Neuronal stem cell (in vitro differentiated cells): ENCODE measurements around the gene NADSYN1.
A peak's percentile ranks its signal among the peaks of the same experiment; 100 is the strongest.
"Not testable (repeated sequence)": the region's sequence is repeated elsewhere in the genome, so short reads cannot be mapped to it uniquely, and the experiment has no call there.

Experiments
- DNase-seq: peaks from one replicate; pipeline ENCODE4 v3.0.0-alpha.2; 2013; ENCODE audit warnings: low spot score
- H2AFZ ChIP-seq: one replicate; pipeline ENCODE4 v1.6.1; 2013; ENCODE audit warnings: mild to moderate bottlenecking, low read length, inconsistent platforms
- H2AK5ac ChIP-seq: 2 replicates; pipeline ENCODE4 v1.6.1; 2013; ENCODE audit warnings: low read depth, mild to moderate bottlenecking, inconsistent platforms, low read length, moderate library complexity, mixed read lengths
- H2BK120ac ChIP-seq: 2 replicates; pipeline ENCODE4 v1.6.1; 2013; ENCODE audit warnings: low read depth, mild to moderate bottlenecking, inconsistent platforms, low read length, moderate library complexity, mixed read lengths
- H2BK12ac ChIP-seq: one replicate; pipeline ENCODE4 v1.6.1; 2013; ENCODE audit warnings: low read length, inconsistent platforms
- H2BK15ac ChIP-seq: 2 replicates; pipeline ENCODE4 v1.6.1; 2013; ENCODE audit warnings: mild to moderate bottlenecking, low read length, inconsistent platforms, mixed read lengths
- H2BK5ac ChIP-seq: one replicate; pipeline ENCODE4 v1.6.1; 2013; ENCODE audit warnings: inconsistent platforms, mild to moderate bottlenecking, low read length, moderate library complexity
- H3K14ac ChIP-seq: one replicate; pipeline ENCODE4 v1.6.1; 2013; ENCODE audit warnings: low read length, inconsistent platforms
- H3K18ac ChIP-seq: 2 replicates; pipeline ENCODE4 v1.6.1; 2013; ENCODE audit warnings: low read length, inconsistent platforms
- H3K23ac ChIP-seq: 2 replicates; pipeline ENCODE4 v1.6.1; 2013; ENCODE audit warnings: low read depth, mild to moderate bottlenecking, mixed read lengths, low read length, inconsistent platforms; ENCODE audit not compliant: poor library complexity
- H3K27ac ChIP-seq: replicated peaks from 3 replicates; pipeline ENCODE4 v1.5.1; 2013; ENCODE audit warnings: low read length, inconsistent platforms
- H3K27me3 ChIP-seq, 3 experiments: 2 replicates each; pipeline ENCODE4 v1.6.1; 2013; ENCODE audit warnings: low read length in 3 of 3, mild to moderate bottlenecking in 2 of 3, inconsistent platforms in 1 of 3, low read depth in 1 of 3, mixed read lengths in 1 of 3, moderate library complexity in 1 of 3; ENCODE audit not compliant: control insufficient read depth in 3 of 3, insufficient read depth in 3 of 3
- H3K36me3 ChIP-seq, 2 donors: replicated peaks in 1 of 2; 2 replicates each; pipeline ENCODE4 v1.6.1; 2013; ENCODE audit warnings: low read length in 2 of 2; ENCODE audit not compliant: control insufficient read depth in 2 of 2, insufficient read depth in 2 of 2
- H3K4ac ChIP-seq: 2 replicates; pipeline ENCODE4 v1.6.1; 2013; ENCODE audit warnings: inconsistent platforms, mild to moderate bottlenecking, low read length, moderate library complexity
- H3K4me1 ChIP-seq, 2 donors: 1 replicate in 1 of 2; 2 replicates in 1 of 2; pipeline ENCODE4 v1.6.1; 2013; ENCODE audit warnings: low read length in 2 of 2, low read depth in 1 of 2; ENCODE audit not compliant: control insufficient read depth in 2 of 2, insufficient read depth in 1 of 2
- H3K4me2 ChIP-seq: one replicate; pipeline ENCODE4 v1.6.1; 2013; ENCODE audit warnings: mild to moderate bottlenecking, low read length, inconsistent platforms; ENCODE audit not compliant: insufficient read depth, poor library complexity, severe bottlenecking
- H3K4me3 ChIP-seq, 2 donors: 2 replicates each; pipeline ENCODE4 v1.5.1; 2013; ENCODE audit warnings: low read length in 2 of 2, mild to moderate bottlenecking in 2 of 2, inconsistent platforms in 1 of 2, moderate library complexity in 1 of 2
- H3K79me1 ChIP-seq: one replicate; pipeline ENCODE4 v1.6.1; 2013; ENCODE audit warnings: low read depth, mild to moderate bottlenecking, inconsistent platforms, low read length, moderate library complexity
- H3K9ac ChIP-seq: one replicate; pipeline ENCODE4 v1.6.1; 2013; ENCODE audit warnings: mild to moderate bottlenecking, low read depth, low read length, inconsistent platforms; ENCODE audit not compliant: poor library complexity
- H3K9me3 ChIP-seq, 2 donors: replicated peaks in 1 of 2; 2 replicates each; pipeline versions ENCODE3 to v1.6.1; 2013; ENCODE audit warnings: low read length in 2 of 2, mild to moderate bottlenecking in 2 of 2, inconsistent platforms in 1 of 2, low read depth in 1 of 2, mixed read lengths in 1 of 2, moderate library complexity in 1 of 2; ENCODE audit not compliant: control insufficient read depth in 2 of 2, insufficient read depth in 1 of 2
- H4K8ac ChIP-seq: one replicate; pipeline ENCODE4 v1.6.1; 2013; ENCODE audit warnings: low read depth, mild to moderate bottlenecking, inconsistent platforms, low read length, moderate library complexity
- H4K91ac ChIP-seq: one replicate; pipeline ENCODE4 v1.6.1; 2013; ENCODE audit warnings: low read length, low read depth, mild to moderate bottlenecking, inconsistent platforms; ENCODE audit not compliant: poor library complexity
- WGBS, 2 donors: extraction: QIAGEN DNeasy Blood & Tissue Kit; methylation state at CpG; one replicate each; pipeline ENCODE4 v1.1.7; 2013; ENCODE audit warnings: missing lambda C conversion rate in 2 of 2, mixed read lengths in 1 of 2; ENCODE audit not compliant: insufficient read length in 2 of 2, insufficient replicate concordance in 1 of 2; ENCODE audit errors: extremely low coverage in 2 of 2; 5-methylcytosine and 5-hydroxymethylcytosine counted together

The NADSYN1 gene

DNA sequence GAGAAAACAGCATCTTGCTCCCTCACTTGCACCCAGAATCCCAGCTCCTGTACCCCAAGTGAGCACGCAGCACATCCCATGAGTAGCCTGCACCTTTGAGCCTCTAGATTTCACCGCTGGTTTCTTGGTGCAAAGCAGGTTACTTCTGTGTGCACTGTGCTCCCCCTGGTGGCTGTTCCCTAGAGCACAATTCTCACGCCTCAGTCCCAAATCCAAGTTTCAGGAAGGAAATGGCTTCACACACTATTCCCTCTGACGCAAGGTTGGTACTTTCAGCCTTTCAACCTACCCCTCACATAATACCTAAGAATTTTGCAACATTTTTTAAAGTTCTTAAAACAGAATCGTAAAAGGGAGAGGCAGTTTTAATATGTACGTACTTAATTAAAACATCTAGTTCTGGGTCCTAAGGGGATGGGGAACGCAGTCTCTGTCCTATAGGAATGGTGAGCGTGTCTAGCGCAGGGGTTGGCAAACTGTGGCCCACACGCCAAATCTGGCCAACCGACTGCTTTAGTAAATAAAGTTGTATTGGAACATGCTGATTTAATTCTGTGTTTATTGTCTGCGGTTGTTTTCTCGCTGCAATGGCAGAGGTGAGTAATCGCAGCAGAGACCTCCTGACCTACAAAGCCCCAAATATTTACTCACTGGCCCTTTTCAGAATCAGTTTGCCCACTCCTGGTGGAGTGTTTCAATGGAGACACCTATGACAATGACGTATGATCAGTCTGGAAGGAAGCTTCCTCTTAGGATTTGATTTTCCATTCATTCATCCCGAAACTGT lies 32.4 kb upstream of the NADSYN1 start:
- H2BK12ac ChIP-seq = no peak overlapping the region
- peaks cover 0 to 11% (median 0%) of the 10 kb centered on the region in 3 experiments for H3K27me3 ChIP-seq
- H3K23ac ChIP-seq = no peak overlapping the region
- no peaks in the 10 kb centered on the region for H3K79me1 ChIP-seq
- no peak overlapping the region for H2BK120ac ChIP-seq
- no peak overlapping the region for H3K14ac ChIP-seq
- H3K36me3 ChIP-seq = no peaks in the 10 kb centered on the region
- H2BK15ac ChIP-seq = no peak overlapping the region
- H3K27ac ChIP-seq = no peak overlapping the region
- no peak overlapping the region for H2AFZ ChIP-seq
- no peak overlapping the region for H3K4ac ChIP-seq
- peak; percentile 37 for DNase-seq
- H3K4me2 ChIP-seq = no peak overlapping the region
- no peaks in the 10 kb centered on the region for H3K9me3 ChIP-seq
- no peak overlapping the region for H2AK5ac ChIP-seq
- no peak overlapping the region for H3K9ac ChIP-seq
- no peak overlapping the region for H2BK5ac ChIP-seq
- no peaks in the 10 kb centered on the region for H3K4me1 ChIP-seq
- no peak overlapping the region for H3K18ac ChIP-seq
- WGBS, 2 donors = no CpG with 5 or more reads among the region's 16 CpGs
- no peak overlapping the region for H4K8ac ChIP-seq
- H4K91ac ChIP-seq = no peak overlapping the region
- no peak overlapping the region for H3K4me3 ChIP-seq

DNA sequence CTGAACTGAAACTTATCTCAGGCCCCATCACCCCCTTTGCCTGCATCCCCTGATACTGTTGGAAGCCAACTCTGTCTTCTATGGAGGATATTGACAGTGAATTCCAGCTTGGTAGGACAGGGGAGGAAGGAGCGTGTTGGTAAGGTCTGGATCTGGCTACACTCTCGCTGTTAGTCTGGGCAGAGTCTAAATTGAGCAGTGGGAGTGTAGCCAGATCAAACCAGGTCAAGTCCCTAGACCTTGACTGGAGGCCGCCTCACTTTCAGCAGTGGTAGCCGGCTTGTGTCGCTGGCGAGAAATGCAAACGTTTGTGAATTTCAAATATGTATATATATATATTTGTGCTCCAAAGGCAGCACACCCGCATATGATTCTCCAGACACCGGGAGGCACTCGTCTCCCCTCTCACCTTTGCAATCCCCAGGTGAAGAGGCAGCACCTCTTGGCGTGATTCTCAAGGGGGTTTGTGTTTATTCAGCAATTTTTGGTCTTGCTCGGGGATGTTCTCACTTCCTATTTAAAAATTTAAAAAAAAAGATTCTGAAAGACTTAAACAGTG lies 31.5 kb upstream of the NADSYN1 start:
- H3K27me3 ChIP-seq = peaks cover 0 to 11% (median 0%) of the 10 kb centered on the region in 3 experiments
- no peaks in the 10 kb centered on the region for H3K36me3 ChIP-seq
- no peaks in the 10 kb centered on the region for H3K9me3 ChIP-seq
- no peak overlapping the region for H2AFZ ChIP-seq
- H3K9ac ChIP-seq = no peak overlapping the region
- H3K4me2 ChIP-seq = no peak overlapping the region
- H2BK15ac ChIP-seq = no peak overlapping the region
- H2BK120ac ChIP-seq = no peak overlapping the region
- H3K4ac ChIP-seq = no peak overlapping the region
- H3K18ac ChIP-seq = no peak overlapping the region
- H4K91ac ChIP-seq = no peak overlapping the region
- no peak overlapping the region for H3K4me3 ChIP-seq
- no peak overlapping the region for H4K8ac ChIP-seq
- WGBS, 2 donors = no CpG with 5 or more reads among the region's 12 CpGs
- no peak overlapping the region for H2AK5ac ChIP-seq
- H3K23ac ChIP-seq = no peak overlapping the region
- no peaks in the 10 kb centered on the region for H3K79me1 ChIP-seq
- DNase-seq = no peak
- H3K14ac ChIP-seq = no peak overlapping the region
- no peak overlapping the region for H3K27ac ChIP-seq
- no peaks in the 10 kb centered on the region for H3K4me1 ChIP-seq
- no peak overlapping the region for H2BK12ac ChIP-seq
- H2BK5ac ChIP-seq = no peak overlapping the region

DNA sequence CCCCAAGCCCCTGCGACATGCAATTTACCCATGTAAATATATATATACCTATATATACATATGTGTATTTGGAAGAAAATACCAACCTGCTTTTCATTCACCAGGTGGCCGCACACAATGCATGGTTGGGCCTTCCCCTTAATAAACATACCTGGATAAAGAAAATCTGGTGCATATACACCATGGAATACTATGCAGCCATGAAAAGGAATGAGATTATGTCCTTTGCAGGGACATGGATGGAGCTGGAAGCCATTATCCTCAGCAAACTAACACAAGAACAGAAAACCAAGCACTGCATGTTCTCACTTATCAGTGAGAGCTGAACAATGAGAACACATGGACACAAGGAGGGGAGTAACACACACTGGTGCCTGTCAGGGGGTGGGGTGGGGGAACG lies 30.7 kb upstream of the NADSYN1 start:
- H3K4me3 ChIP-seq, H3K14ac ChIP-seq, H3K4me1 ChIP-seq, H2BK12ac ChIP-seq, H2AK5ac ChIP-seq, H3K79me1 ChIP-seq, H3K23ac ChIP-seq, DNase-seq, H3K18ac ChIP-seq, H3K9me3 ChIP-seq, H3K27ac ChIP-seq, H4K91ac ChIP-seq, H2BK15ac ChIP-seq, H3K9ac ChIP-seq, H2BK120ac ChIP-seq, H3K4ac ChIP-seq, H3K4me2 ChIP-seq, H3K36me3 ChIP-seq, H2BK5ac ChIP-seq, H4K8ac ChIP-seq, H2AFZ ChIP-seq: not testable (repeated sequence)
- WGBS, 2 donors = no CpG with 5 or more reads among the region's 3 CpGs
- peaks cover 0 to 11% (median 0%) of the 10 kb centered on the region in 3 experiments for H3K27me3 ChIP-seq

DNA sequence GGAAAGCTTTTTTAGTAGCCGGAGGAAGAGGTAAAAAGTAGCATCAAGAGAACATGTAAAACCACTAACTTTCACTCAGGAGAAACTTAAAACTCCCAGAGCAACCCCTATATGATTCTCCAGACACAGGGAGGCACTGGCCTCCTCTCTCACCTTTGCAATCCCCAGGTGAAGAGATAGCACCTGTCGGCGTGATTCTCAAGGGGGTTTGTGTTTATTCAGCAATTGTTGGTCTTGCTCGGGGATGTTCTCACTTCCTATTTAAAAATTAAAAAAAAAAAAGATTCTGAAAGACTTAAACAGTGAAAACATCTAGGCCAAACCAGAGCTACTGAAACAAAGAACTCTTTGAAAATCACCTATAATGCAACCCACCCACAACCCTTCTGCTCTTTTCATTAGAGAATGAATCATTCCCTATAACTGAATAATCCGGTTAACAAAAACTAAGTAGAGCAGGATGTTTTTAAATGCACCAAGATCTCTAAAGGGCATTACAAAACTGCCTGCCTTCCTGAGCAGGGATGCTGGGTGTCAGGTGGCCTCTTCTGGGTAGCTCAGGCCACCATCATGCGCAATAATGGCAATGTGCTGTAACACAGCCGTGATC lies 29.7 kb upstream of the NADSYN1 start:
- Histone ChIP-seq H3K79me1 (no peaks in the 10 kb centered on the region), H4K91ac (no peak overlapping the region), H3K4ac (no peak overlapping the region), H3K18ac (peak overlapping the region; percentile 59), H3K4me2 (no peak overlapping the region), H3K14ac (no peak overlapping the region), H3K9ac (no peak overlapping the region), H3K36me3 (no peaks in the 10 kb centered on the region), H2BK5ac (no peak overlapping the region), H4K8ac (no peak overlapping the region), H3K4me1 (no peaks in the 10 kb centered on the region), H2BK120ac (no peak overlapping the region), H2AK5ac (no peak overlapping the region), H3K27me3 (peaks cover 0 to 5% (median 0%) of the 10 kb centered on the region in 3 experiments), H3K9me3 (peaks cover 0 to 5% of the 10 kb centered on the region in 2 donors), H2BK15ac (no peak overlapping the region), H2AFZ (no peak overlapping the region), H2BK12ac (no peak overlapping the region), H3K4me3 (no peak overlapping the region), H3K27ac (no peak overlapping the region), H3K23ac (no peak overlapping the region)
- DNase-seq = no peak
- no CpG with 5 or more reads among the region's 7 CpGs for WGBS, 2 donors
